ENCODE data around the gene SMIM7.

SMIM7 gene

DNA sequence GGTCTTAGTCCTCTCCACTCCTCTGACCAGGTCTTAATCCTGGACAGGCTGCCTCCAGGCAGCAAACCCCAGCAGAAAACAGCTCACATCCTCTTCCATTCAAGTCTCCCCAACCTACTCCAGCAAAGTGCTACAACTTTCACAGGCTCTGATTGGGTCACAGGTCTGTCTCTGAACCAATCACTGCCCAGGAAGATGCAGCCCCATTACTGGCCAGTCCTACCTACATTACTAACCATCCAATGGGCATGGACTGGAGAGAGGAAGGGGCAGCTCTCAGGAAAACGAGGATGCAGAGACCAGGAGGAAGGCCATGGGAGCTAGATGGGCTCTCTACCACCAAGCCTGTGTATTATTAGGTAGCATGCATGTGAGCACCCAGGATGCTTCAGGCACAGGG lies 44.1 kb downstream of the SMIM7 start:
- TF ChIP-seq, protein P1, sequence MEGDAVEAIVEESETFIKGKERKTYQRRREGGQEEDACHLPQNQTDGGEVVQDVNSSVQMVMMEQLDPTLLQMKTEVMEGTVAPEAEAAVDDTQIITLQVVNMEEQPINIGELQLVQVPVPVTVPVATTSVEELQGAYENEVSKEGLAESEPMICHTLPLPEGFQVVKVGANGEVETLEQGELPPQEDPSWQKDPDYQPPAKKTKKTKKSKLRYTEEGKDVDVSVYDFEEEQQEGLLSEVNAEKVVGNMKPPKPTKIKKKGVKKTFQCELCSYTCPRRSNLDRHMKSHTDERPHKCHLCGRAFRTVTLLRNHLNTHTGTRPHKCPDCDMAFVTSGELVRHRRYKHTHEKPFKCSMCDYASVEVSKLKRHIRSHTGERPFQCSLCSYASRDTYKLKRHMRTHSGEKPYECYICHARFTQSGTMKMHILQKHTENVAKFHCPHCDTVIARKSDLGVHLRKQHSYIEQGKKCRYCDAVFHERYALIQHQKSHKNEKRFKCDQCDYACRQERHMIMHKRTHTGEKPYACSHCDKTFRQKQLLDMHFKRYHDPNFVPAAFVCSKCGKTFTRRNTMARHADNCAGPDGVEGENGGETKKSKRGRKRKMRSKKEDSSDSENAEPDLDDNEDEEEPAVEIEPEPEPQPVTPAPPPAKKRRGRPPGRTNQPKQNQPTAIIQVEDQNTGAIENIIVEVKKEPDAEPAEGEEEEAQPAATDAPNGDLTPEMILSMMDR (conservative IDR thresholded peaks at IDR 0.05; ENCODE audit: low read depth, low read length), result no peak
- no peak overlapping the region for H3K4me3 ChIP-seq (ENCODE audit: low read length)
- DNase-seq (ENCODE audit: low read depth), result no peak

DNA sequence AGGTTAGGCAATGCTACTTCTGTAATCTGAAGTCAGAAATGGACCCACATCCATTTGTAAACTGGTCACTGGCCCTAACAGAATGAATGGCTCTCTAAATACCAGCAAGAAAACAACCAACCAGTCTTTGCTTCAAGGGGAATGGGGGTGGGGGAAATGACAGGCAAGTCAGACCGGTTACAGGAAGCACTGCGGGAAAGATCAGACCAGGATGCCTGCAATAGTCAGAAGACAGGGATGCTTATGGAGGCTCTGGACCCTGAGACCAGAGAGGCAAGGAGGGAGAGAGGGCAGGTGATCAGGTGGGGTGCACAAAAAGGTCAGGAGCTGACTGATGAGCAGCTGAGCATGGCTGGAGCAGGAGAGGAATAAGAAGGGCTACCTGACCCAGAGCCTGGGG lies 45.0 kb downstream of the SMIM7 start:
- TF ChIP-seq, protein P1 (conservative IDR thresholded peaks at IDR 0.05; ENCODE audit: low read depth, low read length), result no peak
- DNase-seq (ENCODE audit: low read depth), result no peak

DNA sequence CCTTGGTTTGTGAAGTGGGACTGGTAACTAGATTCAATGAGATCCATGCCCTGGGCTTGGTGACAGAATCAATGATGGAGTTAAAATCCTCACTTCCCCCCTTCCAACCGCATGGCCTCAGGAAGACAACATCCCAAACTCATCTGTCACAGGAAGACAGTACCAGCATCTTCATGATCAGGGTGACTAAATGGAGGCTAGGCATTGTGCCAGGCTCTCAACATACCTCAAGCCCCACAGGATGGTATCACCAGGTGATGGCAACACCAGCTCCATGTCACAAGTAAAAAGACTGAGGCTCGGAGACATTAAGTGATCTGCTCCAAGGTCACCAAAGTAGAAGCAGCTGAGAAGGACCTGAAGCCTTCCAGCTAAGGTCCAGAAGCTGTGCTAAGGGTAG lies 46.1 kb downstream of the SMIM7 start:
- H3K4me3 ChIP-seq (ENCODE audit: low read length), result no peak overlapping the region
- DNase-seq (ENCODE audit: low read depth), result no peak
- TF ChIP-seq, protein P1 (conservative IDR thresholded peaks at IDR 0.05; ENCODE audit: low read depth, low read length), result no peak

More for the DNA sequence above, 45.0 kb downstream of the SMIM7 start:
- H3K4me3 ChIP-seq (ENCODE audit: low read length), result no peak overlapping the region

DNA sequence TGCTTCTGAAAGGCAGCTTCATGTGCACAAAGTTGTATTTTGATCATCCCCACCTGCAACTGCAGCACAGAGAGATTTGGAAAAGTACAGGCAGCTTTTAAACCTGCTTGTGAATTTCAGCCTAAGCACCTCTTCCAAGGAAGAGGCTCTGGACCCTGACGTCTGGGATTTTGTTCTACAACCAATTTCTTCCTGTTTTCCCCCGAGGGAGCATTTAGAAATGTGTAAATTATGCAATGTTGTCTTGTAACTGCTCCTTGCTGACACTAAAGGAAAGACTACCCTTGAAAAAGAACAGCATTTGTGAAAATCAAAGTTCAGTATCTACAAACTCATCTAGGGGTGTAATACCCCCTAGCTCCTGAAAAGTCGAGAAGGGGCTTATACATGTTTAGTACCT lies 47.3 kb downstream of the SMIM7 start:
- TF ChIP-seq, protein P1 (conservative IDR thresholded peaks at IDR 0.05; ENCODE audit: low read depth, low read length), result no peak
- no peak for DNase-seq (ENCODE audit: low read depth)
- no peak overlapping the region for H3K4me3 ChIP-seq (ENCODE audit: low read length)

DNA sequence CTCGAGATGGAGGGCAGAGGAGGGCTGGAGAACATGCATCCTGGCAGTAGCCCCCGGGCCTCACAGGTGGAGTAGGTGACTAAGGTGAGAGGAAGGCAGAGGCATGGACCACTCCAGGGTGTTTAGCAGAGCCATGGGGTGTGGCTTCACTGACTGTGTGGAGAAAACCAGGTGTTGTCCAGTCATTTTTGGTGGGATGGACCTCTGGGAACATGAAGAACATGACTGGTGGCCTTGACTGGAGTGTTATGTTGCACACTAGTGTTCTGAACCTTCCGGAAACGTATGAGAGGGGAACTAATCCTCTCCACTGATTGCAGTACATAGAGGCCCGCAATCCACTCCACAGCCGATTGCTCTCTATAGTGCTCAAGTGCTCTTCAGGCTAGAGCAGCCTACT lies 48.8 kb downstream of the SMIM7 start:
- no peak overlapping the region for H3K4me3 ChIP-seq (ENCODE audit: low read length)
- DNase-seq (ENCODE audit: low read depth), result no peak
- TF ChIP-seq, protein P1 (conservative IDR thresholded peaks at IDR 0.05; ENCODE audit: low read depth, low read length), result no peak

DNA sequence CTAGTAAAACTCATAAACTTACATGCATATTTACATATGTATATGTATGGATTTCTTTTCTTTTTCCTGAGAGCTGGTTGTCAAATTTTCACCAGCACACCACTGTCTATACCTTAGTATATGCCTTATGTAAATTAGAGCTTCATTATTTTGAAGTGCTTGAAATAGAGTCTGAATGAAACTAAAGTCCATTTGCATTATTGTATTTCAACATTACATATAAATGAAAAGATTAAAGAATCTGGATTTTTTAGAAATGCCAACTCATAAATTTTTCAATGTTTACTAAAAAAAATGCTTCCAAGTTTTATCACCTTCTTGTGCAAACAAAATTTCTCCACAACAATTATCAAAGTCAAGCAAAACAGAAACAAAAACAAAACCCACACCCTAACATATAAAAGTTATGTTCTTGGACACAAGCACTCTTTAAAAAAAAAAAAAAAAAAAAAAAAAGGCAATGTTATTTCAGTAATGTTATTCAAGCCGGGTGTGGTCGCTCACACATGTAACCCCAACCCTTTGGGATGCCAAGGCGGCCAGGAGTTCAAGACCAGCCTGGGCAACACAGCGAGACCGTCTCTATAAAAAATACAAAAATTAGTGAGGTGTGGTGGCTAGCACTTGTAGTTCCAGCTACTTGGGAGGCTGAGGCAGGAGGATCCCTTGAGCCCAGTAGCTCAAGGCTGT lies 50.3 kb downstream of the SMIM7 start:
- H3K4me3 ChIP-seq (ENCODE audit: low read length), result no peak overlapping the region
- no peak for DNase-seq (ENCODE audit: low read depth)
- TF ChIP-seq, protein P1 (conservative IDR thresholded peaks at IDR 0.05; ENCODE audit: low read depth, low read length), result no peak

DNA sequence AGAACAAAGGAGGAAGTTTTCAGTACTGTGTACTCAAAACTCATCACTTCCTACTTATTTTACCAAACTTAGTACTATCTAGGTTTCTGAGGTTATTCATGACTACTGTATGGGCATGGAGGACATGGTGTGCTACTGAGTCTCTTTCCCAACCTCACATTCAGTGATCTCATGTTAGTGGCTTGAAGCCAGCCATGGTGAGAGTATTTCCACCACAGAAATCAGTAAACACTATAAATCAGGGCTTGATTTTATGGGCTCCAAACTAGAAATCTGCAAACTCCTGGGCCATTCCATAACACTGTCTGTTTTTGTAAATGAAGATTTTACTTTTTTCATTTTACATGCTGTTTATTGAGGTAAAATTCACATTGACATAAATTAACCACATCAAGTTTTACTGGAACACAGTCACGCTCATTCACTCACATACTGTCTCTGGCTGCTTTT lies 51.6 kb downstream of the SMIM7 start:
- TF ChIP-seq, protein P1 (conservative IDR thresholded peaks at IDR 0.05; ENCODE audit: low read depth, low read length), result no peak
- no peak overlapping the region for H3K4me3 ChIP-seq (ENCODE audit: low read length)
- DNase-seq (ENCODE audit: low read depth), result no peak
